Keratinocyte (primary cell): ENCODE data around the gene MALAT1. TPM values are rescaled to one million over a fixed set of nuclear protein-coding genes. Genes with fewer than 3 reads are reported as not detected.

Experiments
- DNase-seq: peaks from one replicate; pipeline ENCODE4 v3.0.0-alpha.2; 2011; ENCODE audit warnings: low read depth, missing footprints, low spot score
- FAIRE-seq: peaks from 2 replicates; lab custom pipeline; 2011; peaks lifted over from hg19 to GRCh38; lab: Jason Lieb, UNC
- H2AFZ ChIP-seq: 2 replicates; pipeline ENCODE4 v1.6.0; 2012; ENCODE audit warnings: low read length, control low read depth, inconsistent platforms; ENCODE audit not compliant: control insufficient read depth
- H3K27ac ChIP-seq: 2 replicates; pipeline ENCODE4 v1.5.1; 2011; ENCODE audit warnings: low read length; ENCODE audit not compliant: control insufficient read depth, insufficient read depth
- H3K27me3 ChIP-seq: 3 replicates; pipeline ENCODE4 v1.6.0; 2011; ENCODE audit warnings: low read length; ENCODE audit not compliant: control insufficient read depth, insufficient read depth; ENCODE audit errors: extremely low read depth
- H3K36me3 ChIP-seq, 2 experiments: 2 replicates in 1 of 2; 3 replicates in 1 of 2; pipeline ENCODE4 v1.5.1; 2011; ENCODE audit warnings: low read length in 2 of 2, mild to moderate bottlenecking in 1 of 2; ENCODE audit not compliant: control insufficient read depth in 2 of 2, insufficient read depth in 2 of 2; ENCODE audit errors: extremely low read depth in 1 of 2
- H3K4me1 ChIP-seq: 3 replicates; pipeline ENCODE4 v1.5.1; 2011; ENCODE audit warnings: low read length; ENCODE audit not compliant: control insufficient read depth, insufficient read depth; ENCODE audit errors: extremely low read depth
- H3K4me2 ChIP-seq: 3 replicates; pipeline ENCODE4 v1.6.0; 2011; ENCODE audit warnings: low read depth, low read length; ENCODE audit not compliant: control insufficient read depth, insufficient read depth; ENCODE audit errors: extremely low read depth
- H3K4me3 ChIP-seq, 3 experiments: fragments of 200-600 bp in 1 of 3; sonication (generic) in 1 of 3; 2 replicates in 2 of 3; 3 replicates in 1 of 3; pipeline ENCODE4 v1.5.1; 2011 to 2016; ENCODE audit warnings: low read length in 3 of 3, mild to moderate bottlenecking in 3 of 3, control low read depth in 2 of 3, inconsistent platforms in 1 of 3, low read depth in 1 of 3, mixed read lengths in 1 of 3, mixed run types in 1 of 3, moderate library complexity in 1 of 3; ENCODE audit not compliant: control insufficient read depth in 2 of 3, insufficient read depth in 2 of 3; ENCODE audit errors: extremely low read depth in 1 of 3
- H3K79me2 ChIP-seq: 2 replicates; pipeline ENCODE4 v1.6.0; 2012; ENCODE audit warnings: low read length; ENCODE audit not compliant: control insufficient read depth, insufficient read depth
- H3K9ac ChIP-seq: 3 replicates; pipeline ENCODE4 v1.6.0; 2011; ENCODE audit warnings: low read length; ENCODE audit not compliant: control insufficient read depth, insufficient read depth; ENCODE audit errors: extremely low read depth
- H3K9me1 ChIP-seq: 3 replicates; pipeline ENCODE4 v1.6.0; 2011; ENCODE audit warnings: low read length; ENCODE audit not compliant: control insufficient read depth, insufficient read depth; ENCODE audit errors: extremely low read depth
- H3K9me3 ChIP-seq: 2 replicates; pipeline ENCODE4 v1.5.1; 2012; ENCODE audit warnings: low read depth, low read length; ENCODE audit not compliant: control insufficient read depth
- H4K20me1 ChIP-seq: 3 replicates; pipeline ENCODE4 v1.6.0; 2011; ENCODE audit warnings: low read length; ENCODE audit not compliant: control insufficient read depth, insufficient read depth; ENCODE audit errors: extremely low read depth
- EZH2 ChIP-seq: IDR thresholded peaks from one replicate; pipeline ENCODE4 v1.6.1; 2012; ENCODE audit warnings: inconsistent platforms, mild to moderate bottlenecking, low read length, moderate library complexity
- dilution Hi-C: fragments of 300-500 bp; cut with MboI; formaldehyde crosslinking; loops from one replicate; pipeline ENCODE4 v1.7.0; 2020; ENCODE audit warnings: low sequenced_read_pairs; ENCODE audit not compliant: extremely low pct_ligation_motif_present
- polyA plus RNA-seq, 5 experiments: library from polyadenylated mRNA; depleted of rRNA in 3 of 5; stranded (reverse) in 3 of 5; stranded (forward) in 1 of 5; unstranded in 1 of 5; fragments of >200 nt; gene quantifications; 1 replicate in 1 of 5; 2 replicates in 3 of 5; 3 replicates in 1 of 5; pipeline versions ENCODE4 v1.2.1 to v1.2.3, GENCODE V29; 2011 to 2012; ENCODE audit warnings: missing spikeins in 2 of 5, low read depth in 1 of 5, low replicate concordance in 1 of 5
- TF ChIP-seq, protein P1 (sequence below), 3 experiments: IDR thresholded peaks in 1 of 3; conservative IDR thresholded peaks in 1 of 3; optimal IDR thresholded peaks in 1 of 3; 2 replicates in 2 of 3; 3 replicates in 1 of 3; pipeline versions ENCODE3 to v1.5.1; 2011; ENCODE audit warnings: low read length in 3 of 3, mild to moderate bottlenecking in 3 of 3, moderate library complexity in 2 of 3, control low read depth in 1 of 3, inconsistent platforms in 1 of 3; ENCODE audit not compliant: insufficient read depth in 2 of 3; ENCODE audit errors: extremely low read depth in 1 of 3

Gene MALAT1
- polyA plus RNA-seq, 1 donor (not counting 4 experiments of a cell fraction or from before 2014, with no cell fraction given), result 1,768 TPM

DNA sequence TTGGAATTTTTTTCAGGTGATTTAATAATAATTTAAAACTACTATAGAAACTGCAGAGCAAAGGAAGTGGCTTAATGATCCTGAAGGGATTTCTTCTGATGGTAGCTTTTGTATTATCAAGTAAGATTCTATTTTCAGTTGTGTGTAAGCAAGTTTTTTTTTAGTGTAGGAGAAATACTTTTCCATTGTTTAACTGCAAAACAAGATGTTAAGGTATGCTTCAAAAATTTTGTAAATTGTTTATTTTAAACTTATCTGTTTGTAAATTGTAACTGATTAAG is 3.4 kb downstream of the MALAT1 start:
- Histone ChIP-seq H4K20me1 (peaks cover 48% of the 10 kb centered on the region), H3K4me3 (peak overlapping the region; percentile 48 to 99 (median 94)), H3K27me3 (no peaks in the 10 kb centered on the region), H3K36me3 (peaks cover 6 to 46% of the 10 kb centered on the region in 2 experiments), H3K9me3 (no peaks in the 10 kb centered on the region), H3K79me2 (peaks cover 74% of the 10 kb centered on the region), H3K9ac (peak overlapping the region; percentile 98), H3K4me2 (peak overlapping the region; percentile 100), H3K4me1 (peaks cover 23% of the 10 kb centered on the region), H3K27ac (peak overlapping the region; percentile 100), H2AFZ (no peak overlapping the region), H3K9me1 (no peaks in the 10 kb centered on the region)
- DNase-seq (no peak), FAIRE-seq (no peak)
- dilution Hi-C loops, result no loop called here
- no peak for TF ChIP-seq EZH2
- TF ChIP-seq, protein P1, sequence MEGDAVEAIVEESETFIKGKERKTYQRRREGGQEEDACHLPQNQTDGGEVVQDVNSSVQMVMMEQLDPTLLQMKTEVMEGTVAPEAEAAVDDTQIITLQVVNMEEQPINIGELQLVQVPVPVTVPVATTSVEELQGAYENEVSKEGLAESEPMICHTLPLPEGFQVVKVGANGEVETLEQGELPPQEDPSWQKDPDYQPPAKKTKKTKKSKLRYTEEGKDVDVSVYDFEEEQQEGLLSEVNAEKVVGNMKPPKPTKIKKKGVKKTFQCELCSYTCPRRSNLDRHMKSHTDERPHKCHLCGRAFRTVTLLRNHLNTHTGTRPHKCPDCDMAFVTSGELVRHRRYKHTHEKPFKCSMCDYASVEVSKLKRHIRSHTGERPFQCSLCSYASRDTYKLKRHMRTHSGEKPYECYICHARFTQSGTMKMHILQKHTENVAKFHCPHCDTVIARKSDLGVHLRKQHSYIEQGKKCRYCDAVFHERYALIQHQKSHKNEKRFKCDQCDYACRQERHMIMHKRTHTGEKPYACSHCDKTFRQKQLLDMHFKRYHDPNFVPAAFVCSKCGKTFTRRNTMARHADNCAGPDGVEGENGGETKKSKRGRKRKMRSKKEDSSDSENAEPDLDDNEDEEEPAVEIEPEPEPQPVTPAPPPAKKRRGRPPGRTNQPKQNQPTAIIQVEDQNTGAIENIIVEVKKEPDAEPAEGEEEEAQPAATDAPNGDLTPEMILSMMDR (optimal IDR thresholded peaks at IDR 0.05 in 1 of 3, IDR thresholded peaks at IDR 0.05 in 1 of 3, conservative IDR thresholded peaks at IDR 0.05 in 1 of 3; ENCODE audit: extremely low read depth in 1 of 3, insufficient read depth in 2 of 3, low read length in 3 of 3), result no peak

DNA sequence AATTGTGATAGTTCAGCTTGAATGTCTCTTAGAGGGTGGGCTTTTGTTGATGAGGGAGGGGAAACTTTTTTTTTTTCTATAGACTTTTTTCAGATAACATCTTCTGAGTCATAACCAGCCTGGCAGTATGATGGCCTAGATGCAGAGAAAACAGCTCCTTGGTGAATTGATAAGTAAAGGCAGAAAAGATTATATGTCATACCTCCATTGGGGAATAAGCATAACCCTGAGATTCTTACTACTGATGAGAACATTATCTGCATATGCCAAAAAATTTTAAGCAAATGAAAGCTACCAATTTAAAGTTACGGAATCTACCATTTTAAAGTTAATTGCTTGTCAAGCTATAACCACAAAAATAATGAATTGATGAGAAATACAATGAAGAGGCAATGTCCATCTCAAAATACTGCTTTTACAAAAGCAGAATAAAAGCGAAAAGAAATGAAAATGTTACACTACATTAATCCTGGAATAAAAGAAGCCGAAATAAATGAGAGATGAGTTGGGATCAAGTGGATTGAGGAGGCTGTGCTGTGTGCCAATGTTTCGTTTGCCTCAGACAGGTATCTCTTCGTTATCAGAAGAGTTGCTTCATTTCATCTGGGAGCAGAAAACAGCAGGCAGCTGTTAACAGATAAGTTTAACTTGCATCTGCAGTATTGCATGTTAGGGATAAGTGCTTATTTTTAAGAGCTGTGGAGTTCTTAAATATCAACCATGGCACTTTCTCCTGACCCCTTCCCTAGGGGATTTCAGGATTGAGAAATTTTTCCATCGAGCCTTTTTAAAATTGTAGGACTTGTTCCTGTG is 3.9 kb downstream of the MALAT1 start:
- peaks cover 72% of the 10 kb centered on the region for H3K79me2 ChIP-seq
- H3K9me1 ChIP-seq, result no peaks in the 10 kb centered on the region
- DNase-seq (no peak), FAIRE-seq (no peak)
- H3K4me2 ChIP-seq, result peak overlapping the region; percentile 100
- peaks cover 24% of the 10 kb centered on the region for H3K4me1 ChIP-seq
- no peak for TF ChIP-seq EZH2
- TF ChIP-seq, protein P1 (optimal IDR thresholded peaks at IDR 0.05 in 1 of 3, IDR thresholded peaks at IDR 0.05 in 1 of 3, conservative IDR thresholded peaks at IDR 0.05 in 1 of 3; ENCODE audit: extremely low read depth in 1 of 3, insufficient read depth in 2 of 3, low read length in 3 of 3), result no peak
- peak overlapping the region; percentile 48 to 99 (median 94) for H3K4me3 ChIP-seq
- no peaks in the 10 kb centered on the region for H3K9me3 ChIP-seq
- H2AFZ ChIP-seq, result no peak overlapping the region
- H3K27me3 ChIP-seq, result no peaks in the 10 kb centered on the region
- dilution Hi-C loops, result no loop called here
- peaks cover 6 to 46% of the 10 kb centered on the region in 2 experiments for H3K36me3 ChIP-seq
- peak overlapping the region; percentile 100 for H3K27ac ChIP-seq
- peak overlapping the region; percentile 98 for H3K9ac ChIP-seq
- peaks cover 48% of the 10 kb centered on the region for H4K20me1 ChIP-seq
